GM12864 (cell line): ENCODE results near the gene PM20D2.

Experiments used
- DNase-seq: peaks from one replicate; pipeline ENCODE4 v3.0.0-alpha.2; 2011; ENCODE audit warnings: low read depth
- H3K4me3 ChIP-seq: 2 replicates; pipeline ENCODE4 v1.5.1; 2011; ENCODE audit warnings: mild to moderate bottlenecking, low read depth, low read length, control low read depth
- TF ChIP-seq, protein P1 (sequence below): IDR thresholded peaks from 2 replicates; pipeline ENCODE4 v1.5.1; 2011; ENCODE audit warnings: low read depth, mild to moderate bottlenecking, moderate library complexity, low read length, control low read depth, inconsistent platforms; ENCODE audit errors: missing control alignments

PM20D2 gene

DNA sequence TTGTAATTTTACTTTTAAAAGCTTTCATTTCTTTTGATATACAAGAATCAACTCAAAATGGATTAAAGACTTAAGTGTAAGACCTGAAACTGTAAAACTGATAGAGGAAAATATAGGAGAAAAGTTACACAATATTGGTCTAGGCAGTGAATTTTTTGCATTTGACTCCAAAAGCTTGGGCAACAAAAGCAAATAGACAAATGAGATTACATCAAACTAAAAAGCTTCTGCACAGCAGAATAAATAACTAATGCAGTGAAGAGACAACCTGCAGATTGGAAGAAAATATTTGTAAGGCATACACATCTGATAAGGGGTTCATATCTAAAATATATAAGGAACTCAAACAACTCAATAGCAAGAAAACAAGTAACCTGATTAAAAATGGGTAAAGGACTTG lies 68.3 kb downstream of the PM20D2 start:
- TF ChIP-seq, protein P1, sequence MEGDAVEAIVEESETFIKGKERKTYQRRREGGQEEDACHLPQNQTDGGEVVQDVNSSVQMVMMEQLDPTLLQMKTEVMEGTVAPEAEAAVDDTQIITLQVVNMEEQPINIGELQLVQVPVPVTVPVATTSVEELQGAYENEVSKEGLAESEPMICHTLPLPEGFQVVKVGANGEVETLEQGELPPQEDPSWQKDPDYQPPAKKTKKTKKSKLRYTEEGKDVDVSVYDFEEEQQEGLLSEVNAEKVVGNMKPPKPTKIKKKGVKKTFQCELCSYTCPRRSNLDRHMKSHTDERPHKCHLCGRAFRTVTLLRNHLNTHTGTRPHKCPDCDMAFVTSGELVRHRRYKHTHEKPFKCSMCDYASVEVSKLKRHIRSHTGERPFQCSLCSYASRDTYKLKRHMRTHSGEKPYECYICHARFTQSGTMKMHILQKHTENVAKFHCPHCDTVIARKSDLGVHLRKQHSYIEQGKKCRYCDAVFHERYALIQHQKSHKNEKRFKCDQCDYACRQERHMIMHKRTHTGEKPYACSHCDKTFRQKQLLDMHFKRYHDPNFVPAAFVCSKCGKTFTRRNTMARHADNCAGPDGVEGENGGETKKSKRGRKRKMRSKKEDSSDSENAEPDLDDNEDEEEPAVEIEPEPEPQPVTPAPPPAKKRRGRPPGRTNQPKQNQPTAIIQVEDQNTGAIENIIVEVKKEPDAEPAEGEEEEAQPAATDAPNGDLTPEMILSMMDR: no peak
- DNase-seq: no peak
- H3K4me3 ChIP-seq: no peak overlapping the region
